Astrocyte (in vitro differentiated cells and primary cell): ENCODE measurements around the gene ZFPM1. TPM values are rescaled to one million over a fixed set of nuclear protein-coding genes. Genes with fewer than 3 reads are reported as not detected.
A peak's percentile ranks its signal among the peaks of the same experiment; 100 is the strongest.

Source experiments
- DNase-seq: peaks from one replicate; pipeline ENCODE4 v3.0.0-alpha.2; 2010; ENCODE audit warnings: low read depth
- FAIRE-seq: peaks from 2 replicates; lab custom pipeline; 2011; peaks lifted over from hg19 to GRCh38; lab: Jason Lieb, UNC
- H2AFZ ChIP-seq: 2 replicates; pipeline ENCODE4 v1.6.0; 2012; ENCODE audit warnings: low read depth, low read length, inconsistent platforms
- H3K27ac ChIP-seq: 2 replicates; pipeline ENCODE4 v1.5.1; 2011; ENCODE audit warnings: low read depth, low read length, inconsistent platforms
- H3K27me3 ChIP-seq: 2 replicates; pipeline ENCODE4 v1.6.0; 2011; ENCODE audit warnings: low read length, inconsistent platforms; ENCODE audit not compliant: insufficient read depth
- H3K36me3 ChIP-seq: 2 replicates; pipeline ENCODE4 v1.5.1; 2011; ENCODE audit warnings: low read length, inconsistent platforms; ENCODE audit not compliant: insufficient read depth
- H3K4me1 ChIP-seq: 2 replicates; pipeline ENCODE4 v1.5.1; 2011; ENCODE audit warnings: low read length, inconsistent platforms; ENCODE audit not compliant: insufficient read depth
- H3K4me2 ChIP-seq: 2 replicates; pipeline ENCODE4 v1.6.0; 2012; ENCODE audit warnings: low read length, inconsistent platforms
- H3K4me3 ChIP-seq: 2 replicates; pipeline ENCODE4 v1.5.1; 2011; ENCODE audit warnings: low read depth, mild to moderate bottlenecking, low read length, inconsistent platforms; ENCODE audit not compliant: insufficient read depth
- H3K79me2 ChIP-seq: 2 replicates; pipeline ENCODE4 v1.6.0; 2012; ENCODE audit warnings: mild to moderate bottlenecking, low read length, inconsistent platforms; ENCODE audit not compliant: insufficient read depth
- H3K9ac ChIP-seq: 2 replicates; pipeline ENCODE4 v1.6.0; 2012; ENCODE audit warnings: mild to moderate bottlenecking, low read length, inconsistent platforms
- H3K9me3 ChIP-seq: 2 replicates; pipeline ENCODE4 v1.5.1; 2012; ENCODE audit warnings: low read depth, mild to moderate bottlenecking, low read length, inconsistent platforms; ENCODE audit not compliant: insufficient read depth
- H4K20me1 ChIP-seq: 2 replicates; pipeline ENCODE4 v1.6.0; 2012; ENCODE audit warnings: low read length, inconsistent platforms; ENCODE audit not compliant: insufficient read depth
- H3K27ac Mint-ChIP-seq: one replicate; pipeline ENCODE4 v1.8.0; 2021; ENCODE audit warnings: mild to moderate bottlenecking, mixed read lengths; ENCODE audit not compliant: unreplicated experiment
- H3K27me3 Mint-ChIP-seq: one replicate; pipeline ENCODE4 v1.8.0; 2021; ENCODE audit warnings: low read depth, mixed read lengths; ENCODE audit not compliant: unreplicated experiment
- H3K36me3 Mint-ChIP-seq: one replicate; pipeline ENCODE4 v1.8.0; 2021; ENCODE audit warnings: low read depth, mixed read lengths; ENCODE audit not compliant: unreplicated experiment
- H3K4me1 Mint-ChIP-seq: one replicate; pipeline ENCODE4 v1.8.0; 2021; ENCODE audit warnings: low read depth, mixed read lengths; ENCODE audit not compliant: unreplicated experiment
- H3K4me3 Mint-ChIP-seq: one replicate; pipeline ENCODE4 v1.8.0; 2021; ENCODE audit warnings: mild to moderate bottlenecking, moderate library complexity, mixed read lengths; ENCODE audit not compliant: unreplicated experiment
- H3K9me3 Mint-ChIP-seq: one replicate; pipeline ENCODE4 v1.8.0; 2021; ENCODE audit warnings: mild to moderate bottlenecking, mixed read lengths; ENCODE audit not compliant: unreplicated experiment
- EZH2 ChIP-seq: IDR thresholded peaks from 2 replicates; pipeline ENCODE4 v1.6.1; 2012; ENCODE audit warnings: mild to moderate bottlenecking, low read length, inconsistent platforms; ENCODE audit not compliant: insufficient read depth
- total RNA-seq: library from RNA; stranded (reverse); gene quantifications from 2 replicates; pipeline ENCODE4 v1.2.1, GENCODE V29; 2021
- TF ChIP-seq, protein P1 (sequence below): IDR thresholded peaks from 2 replicates; pipeline ENCODE4 v1.5.1; 2011; ENCODE audit warnings: low read depth, mild to moderate bottlenecking, inconsistent platforms, low read length, moderate library complexity; ENCODE audit not compliant: insufficient read depth

Gene ZFPM1
- total RNA-seq, 1 donor from 2014 or later = 8.6 TPM

DNA sequence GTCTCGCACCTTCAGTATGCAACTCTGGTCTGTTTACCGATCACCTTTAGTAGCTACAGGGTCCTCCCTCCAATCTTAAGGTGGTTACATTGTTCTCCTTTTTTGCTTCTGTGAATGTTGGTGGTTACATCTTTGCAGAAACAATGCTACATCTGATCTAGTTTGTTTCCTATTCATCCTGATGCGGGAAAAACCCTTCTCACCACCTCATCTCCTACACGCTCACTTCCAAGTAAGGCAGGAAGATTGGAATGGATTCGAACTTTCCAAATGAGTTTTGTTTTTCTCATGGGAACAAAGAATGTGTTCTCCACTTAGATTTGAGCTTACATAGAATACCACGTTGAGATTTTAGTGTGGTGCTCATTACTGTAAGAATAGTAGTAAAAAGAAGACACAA is 131.6 kb downstream of the ZFPM1 start:
- no peaks in the 10 kb centered on the region for H3K9me3 Mint-ChIP-seq
- Histone ChIP-seq H4K20me1 (peaks cover 84% of the 10 kb centered on the region), H2AFZ (no peak overlapping the region), H3K4me1 (no peaks in the 10 kb centered on the region), H3K27me3 (no peaks in the 10 kb centered on the region), H3K9me3 (no peaks in the 10 kb centered on the region), H3K27ac (no peak overlapping the region), H3K36me3 (peaks cover 16% of the 10 kb centered on the region), H3K4me3 (no peak overlapping the region), H3K4me2 (no peak overlapping the region), H3K9ac (no peak overlapping the region), H3K79me2 (peaks cover 70% of the 10 kb centered on the region)
- H3K4me1 Mint-ChIP-seq = no peaks in the 10 kb centered on the region
- H3K36me3 Mint-ChIP-seq = peaks cover 20% of the 10 kb centered on the region
- no peak overlapping the region for H3K27ac Mint-ChIP-seq
- no peaks in the 10 kb centered on the region for H3K27me3 Mint-ChIP-seq
- H3K4me3 Mint-ChIP-seq = no peak overlapping the region
- DNase-seq = no peak
- no peak for TF ChIP-seq EZH2
- TF ChIP-seq, protein P1, sequence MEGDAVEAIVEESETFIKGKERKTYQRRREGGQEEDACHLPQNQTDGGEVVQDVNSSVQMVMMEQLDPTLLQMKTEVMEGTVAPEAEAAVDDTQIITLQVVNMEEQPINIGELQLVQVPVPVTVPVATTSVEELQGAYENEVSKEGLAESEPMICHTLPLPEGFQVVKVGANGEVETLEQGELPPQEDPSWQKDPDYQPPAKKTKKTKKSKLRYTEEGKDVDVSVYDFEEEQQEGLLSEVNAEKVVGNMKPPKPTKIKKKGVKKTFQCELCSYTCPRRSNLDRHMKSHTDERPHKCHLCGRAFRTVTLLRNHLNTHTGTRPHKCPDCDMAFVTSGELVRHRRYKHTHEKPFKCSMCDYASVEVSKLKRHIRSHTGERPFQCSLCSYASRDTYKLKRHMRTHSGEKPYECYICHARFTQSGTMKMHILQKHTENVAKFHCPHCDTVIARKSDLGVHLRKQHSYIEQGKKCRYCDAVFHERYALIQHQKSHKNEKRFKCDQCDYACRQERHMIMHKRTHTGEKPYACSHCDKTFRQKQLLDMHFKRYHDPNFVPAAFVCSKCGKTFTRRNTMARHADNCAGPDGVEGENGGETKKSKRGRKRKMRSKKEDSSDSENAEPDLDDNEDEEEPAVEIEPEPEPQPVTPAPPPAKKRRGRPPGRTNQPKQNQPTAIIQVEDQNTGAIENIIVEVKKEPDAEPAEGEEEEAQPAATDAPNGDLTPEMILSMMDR = no peak
- no peak for FAIRE-seq

DNA sequence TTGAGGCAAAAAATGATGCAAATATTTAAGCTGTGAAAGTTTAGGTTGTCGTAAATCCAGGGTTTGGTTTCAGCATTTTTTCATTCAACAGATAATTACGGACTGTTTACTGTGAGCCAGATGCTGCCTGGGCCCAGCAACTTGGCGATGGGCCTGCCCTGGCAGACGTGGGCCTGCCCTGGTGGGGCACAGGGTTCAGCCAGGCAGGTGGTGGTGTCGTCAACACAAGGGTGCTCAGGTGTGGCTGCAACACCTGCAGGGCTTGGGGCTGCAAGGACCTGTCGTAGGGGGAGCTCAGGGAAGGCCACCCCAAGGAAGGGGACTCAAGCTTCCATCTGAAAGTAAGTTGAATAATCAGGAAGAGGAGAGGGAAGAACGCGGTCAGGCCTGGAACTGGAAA is 132.2 kb downstream of the ZFPM1 start:
- peaks cover 64% of the 10 kb centered on the region for H3K79me2 ChIP-seq

More for the DNA sequence above, 132.2 kb downstream of the ZFPM1 start:
- no peaks in the 10 kb centered on the region for H3K9me3 ChIP-seq
- Mint-ChIP-seq H3K4me3 (no peak overlapping the region), H3K36me3 (peaks cover 23% of the 10 kb centered on the region), H3K9me3 (no peaks in the 10 kb centered on the region), H3K4me1 (no peaks in the 10 kb centered on the region), H3K27me3 (no peaks in the 10 kb centered on the region), H3K27ac (peak overlapping the region; percentile 62)
- no peak overlapping the region for H3K9ac ChIP-seq
- H4K20me1 ChIP-seq = peaks cover 78% of the 10 kb centered on the region
- H3K4me2 ChIP-seq = no peak overlapping the region
- FAIRE-seq (no peak), DNase-seq (no peak)
- TF ChIP-seq EZH2 = no peak
- TF ChIP-seq, protein P1 = no peak
- no peak overlapping the region for H3K27ac ChIP-seq
- H3K4me3 ChIP-seq = no peak overlapping the region
- H3K36me3 ChIP-seq = peaks cover 18% of the 10 kb centered on the region
- no peak overlapping the region for H2AFZ ChIP-seq
- no peaks in the 10 kb centered on the region for H3K27me3 ChIP-seq
- no peaks in the 10 kb centered on the region for H3K4me1 ChIP-seq
